ENCODE measurements around the gene KRT33B.

- TF ChIP-seq CTCF (IDR thresholded peaks at IDR 0.05) (no peak), POLR2A (IDR thresholded peaks at IDR 0.05) (no peak)
These were observed 15.1 kb downstream of the KRT33B start for GRCh38 chr17:41354536-41354935.

Data from body of pancreas (tissue), 4 donors.